Measurements from ENCODE around the gene CFAP45. TPM values are rescaled to one million over a fixed set of nuclear protein-coding genes. Genes with fewer than 3 reads are reported as not detected.

Gene CFAP45
- total RNA-seq, 4 donors from 2014 or later: 0.46 to 3.0 (median 0.66) TPM

GRCh38 chr1:159880430-159880829 is 19.5 kb downstream of the CFAP45 start:
- 81% methylated on average over 3 of the region's 3 CpGs for WGBS, 2 donors
- intact Hi-C loops (cut with DNase I; ENCODE audit: low total_unique reads): no loop called here
- H3K4me3 ChIP-seq (ENCODE audit: low read depth, poor library complexity, severe bottlenecking): no peak overlapping the region
- no peak for DNase-seq (ENCODE audit: low spot score in 2 of 2)
- no peak for TF ChIP-seq POLR2A (IDR thresholded peaks at IDR 0.05)
- TF ChIP-seq CTCF (IDR thresholded peaks at IDR 0.05): no peak

GRCh38 chr1:159879977-159880376 is 20.0 kb downstream of the CFAP45 start:
- TF ChIP-seq CTCF (IDR thresholded peaks at IDR 0.05): no peak
- TF ChIP-seq POLR2A (IDR thresholded peaks at IDR 0.05): no peak
- 58 to 69% methylated on average over 4 of the region's 4 CpGs for WGBS, 2 donors
- no peak overlapping the region for H3K4me3 ChIP-seq (ENCODE audit: low read depth, poor library complexity, severe bottlenecking)
- DNase-seq (ENCODE audit: low spot score in 2 of 2): no peak
- intact Hi-C loops (cut with DNase I; ENCODE audit: low total_unique reads): no loop called here

GRCh38 chr1:159879136-159879535 is 20.8 kb downstream of the CFAP45 start:
- no peak for DNase-seq (ENCODE audit: low spot score in 2 of 2)
- intact Hi-C loops (cut with DNase I; ENCODE audit: low total_unique reads): no loop called here
- H3K4me3 ChIP-seq (ENCODE audit: low read depth, poor library complexity, severe bottlenecking): no peak overlapping the region
- TF ChIP-seq POLR2A (IDR thresholded peaks at IDR 0.05) (no peak), CTCF (IDR thresholded peaks at IDR 0.05) (no peak)
- WGBS, 2 donors: 87 to 88% methylated on average over 3 of the region's 3 CpGs

GRCh38 chr1:159877695-159878444 is 22.1 kb downstream of the CFAP45 start:
- 87 to 92% methylated on average over 6 of the region's 6 CpGs for WGBS, 2 donors
- intact Hi-C loops (cut with DNase I; ENCODE audit: low total_unique reads): no loop called here
- no peak for DNase-seq (ENCODE audit: low spot score in 2 of 2)
- no peak overlapping the region for H3K4me3 ChIP-seq (ENCODE audit: low read depth, poor library complexity, severe bottlenecking)
- no peak for TF ChIP-seq CTCF (IDR thresholded peaks at IDR 0.05)
- TF ChIP-seq POLR2A (IDR thresholded peaks at IDR 0.05): no peak

GRCh38 chr1:159873530-159874143 is 26.3 kb downstream of the CFAP45 start:
- TF ChIP-seq POLR2A (IDR thresholded peaks at IDR 0.05) (no peak), CTCF (IDR thresholded peaks at IDR 0.05) (no peak)
- no peak overlapping the region for H3K4me3 ChIP-seq (ENCODE audit: low read depth, poor library complexity, severe bottlenecking)
- 72 to 74% methylated on average over 4 of the region's 4 CpGs for WGBS, 2 donors
- intact Hi-C loops (cut with DNase I; ENCODE audit: low total_unique reads): no loop called here
- DNase-seq (ENCODE audit: low spot score in 2 of 2): no peak

All from lower leg skin (tissue), 4 donors.